Activated T-helper 17 cell treated with anti-CD3 and anti-CD28 coated beads, Interleukin-2, amount 50 U/mL, for 72 hours (primary cell): ENCODE results near the gene CAPG. TPM values are rescaled to one million over a fixed set of nuclear protein-coding genes. Genes with fewer than 3 reads are reported as not detected.
"Not testable (repeated sequence)": the region's sequence is repeated elsewhere in the genome, so short reads cannot be mapped to it uniquely, and the experiment has no call there.

ENCODE experiments used
- ATAC-seq: fragments of 150-1000 bp; cut with Tn5 transposase; replicated peaks from 2 replicates; pipeline ENCODE4 v1.10.0; 2021; ENCODE audit warnings: mild to moderate bottlenecking, moderate library complexity
- H3K27ac Mint-ChIP-seq: one replicate; pipeline ENCODE4 v1.8.0; 2022; ENCODE audit warnings: mixed read lengths
- H3K27me3 Mint-ChIP-seq: one replicate; pipeline ENCODE4 v1.8.0; 2022; ENCODE audit warnings: mixed read lengths
- H3K36me3 Mint-ChIP-seq: one replicate; pipeline ENCODE4 v1.8.0; 2022; ENCODE audit warnings: low read depth, mild to moderate bottlenecking, mixed read lengths
- H3K4me1 Mint-ChIP-seq: one replicate; pipeline ENCODE4 v1.8.0; 2022; ENCODE audit warnings: mixed read lengths
- H3K4me3 Mint-ChIP-seq: one replicate; pipeline ENCODE4 v1.8.0; 2022; ENCODE audit warnings: mild to moderate bottlenecking, mixed read lengths
- H3K9me3 Mint-ChIP-seq: one replicate; pipeline ENCODE4 v1.8.0; 2022; ENCODE audit warnings: mixed read lengths
- total RNA-seq, 2 donors: library from RNA; stranded (reverse); gene quantifications; one replicate each; pipeline ENCODE4 v1.2.3, GENCODE V29; 2022

CAPG gene
- total RNA-seq, 2 donors from 2014 or later: 27.8 to 46.2 TPM

DNA sequence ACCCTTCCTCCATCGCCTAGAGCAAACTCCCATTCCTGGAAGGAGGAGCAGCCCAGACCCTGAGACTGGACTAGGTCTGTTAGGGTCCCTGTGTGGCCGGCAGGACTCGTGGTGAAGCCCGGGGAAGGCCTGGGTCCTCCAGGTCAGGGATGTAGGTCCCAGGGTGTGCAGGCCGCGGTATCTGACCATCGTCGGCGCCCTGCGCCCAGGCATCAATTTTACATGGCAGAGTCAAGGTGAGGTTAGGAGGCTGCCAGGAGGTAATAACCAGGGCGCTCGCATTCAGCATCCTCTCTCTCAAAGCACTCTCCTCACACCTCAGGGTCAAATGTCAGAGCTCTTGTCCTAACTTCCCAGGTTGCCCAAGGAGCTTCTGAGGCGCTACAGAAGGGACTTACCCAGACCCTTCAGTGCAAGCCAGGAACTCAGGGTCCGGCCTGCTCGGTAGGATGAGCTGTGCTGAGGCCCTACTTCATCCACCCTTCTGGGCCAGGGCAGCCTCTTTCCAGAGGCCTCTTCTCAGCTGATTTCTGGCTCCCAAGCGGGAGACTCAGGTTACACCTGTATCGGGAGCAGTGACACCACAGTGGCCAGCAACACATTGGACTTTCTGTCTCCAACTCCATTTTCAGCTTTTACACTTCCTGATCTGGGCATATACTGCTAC, 9.0 kb upstream of the CAPG start:
- Mint-ChIP-seq H3K4me3 (peak overlapping the region; percentile 85), H3K36me3 (no peaks in the 10 kb centered on the region), H3K27ac (peak overlapping the region; percentile 95), H3K4me1 (peaks cover 12% of the 10 kb centered on the region), H3K27me3 (no peaks in the 10 kb centered on the region), H3K9me3 (no peaks in the 10 kb centered on the region)
- no peak for ATAC-seq

DNA sequence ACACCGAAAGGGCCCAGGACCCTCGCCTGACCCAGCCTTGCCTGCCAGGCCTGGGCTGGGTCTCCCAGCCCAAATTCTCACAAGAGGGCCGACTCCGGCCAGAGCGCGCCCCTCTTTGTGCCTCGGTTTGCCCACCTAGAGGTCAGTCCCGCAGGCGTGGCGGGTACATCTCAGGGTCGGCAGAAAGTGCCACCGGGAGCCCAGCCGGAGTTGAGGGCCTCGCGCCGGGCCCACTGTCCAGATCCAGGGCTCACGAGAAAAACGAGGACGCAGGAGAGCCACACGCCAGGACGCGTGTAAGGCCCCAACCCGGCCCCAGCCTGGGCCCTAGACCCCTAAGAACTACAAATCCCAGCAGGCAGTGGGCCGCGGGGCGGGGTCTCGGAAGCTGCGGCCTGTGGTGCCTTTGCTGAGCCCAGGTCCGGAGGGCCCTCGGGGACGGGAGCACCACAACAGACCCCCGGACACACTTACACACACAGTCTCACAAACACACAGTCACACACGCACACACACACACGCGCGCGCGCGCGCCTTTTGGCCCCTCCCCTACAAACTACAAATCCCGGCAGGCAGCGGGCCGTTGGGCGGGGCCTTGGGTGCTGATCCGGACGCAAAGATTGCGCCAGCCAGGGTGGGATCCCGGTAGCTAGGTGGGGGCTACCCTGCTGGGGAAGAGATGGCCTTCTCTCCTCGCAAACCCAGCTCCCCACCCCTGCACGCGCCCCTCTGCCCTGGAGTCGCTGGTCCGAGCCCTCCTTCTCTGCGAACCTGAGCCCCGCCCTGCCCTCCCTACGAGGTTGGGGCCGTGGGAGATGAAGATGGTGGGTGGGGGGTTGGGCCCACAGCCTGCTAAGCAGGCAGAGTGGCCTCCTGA, 8.2 kb upstream of the CAPG start, which contains the start of gene SH2D6:
TSS of gene SH2D6 (plus strand) at position 583 of the 877 bp plus-strand sequence. CDS start 10,752 bp downstream, outside the sequence.
- Mint-ChIP-seq H3K36me3 (no peaks in the 10 kb centered on the region), H3K9me3 (no peaks in the 10 kb centered on the region), H3K27ac (peak within 1 kb of the TSS; percentile 95), H3K4me1 (peaks cover 12% of the 10 kb centered on the region), H3K27me3 (no peaks in the 10 kb centered on the region), H3K4me3 (peak within 1 kb of the TSS; percentile 85)
- ATAC-seq: peak; percentile 87

DNA sequence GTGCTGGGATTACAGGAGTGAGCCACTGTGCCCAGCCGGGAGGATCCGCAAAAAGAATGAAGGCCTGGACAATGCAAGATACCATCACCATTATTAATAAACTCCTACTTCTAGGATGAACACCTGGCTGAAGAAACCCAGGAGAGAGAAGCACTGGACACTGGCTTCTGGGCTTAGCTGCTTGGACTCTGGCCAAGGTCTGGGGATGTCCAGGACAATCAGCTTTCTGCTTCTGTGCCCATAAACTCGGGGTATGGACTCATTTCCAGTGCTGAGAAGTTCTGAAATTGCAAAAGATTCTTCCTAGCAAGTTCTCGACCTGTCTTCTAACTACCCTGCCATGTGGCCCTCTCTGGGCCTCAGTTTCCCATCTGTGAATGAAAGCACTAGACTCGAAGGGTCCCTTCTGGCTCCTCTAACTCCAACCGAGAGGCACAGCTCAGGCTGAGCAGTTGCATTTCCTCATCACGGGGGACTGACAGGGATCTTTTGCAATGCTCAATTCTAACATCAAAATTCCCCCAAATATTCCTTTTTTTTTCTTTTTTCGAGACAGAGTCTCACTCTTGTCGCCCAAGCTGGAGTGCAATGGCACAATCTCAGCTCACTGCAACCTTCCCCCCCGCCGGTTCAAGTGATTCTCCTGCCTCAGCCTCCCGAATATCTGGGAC, 5.9 kb upstream of the CAPG start:
- H3K4me3 Mint-ChIP-seq: no peak overlapping the region
- peak overlapping the region; percentile 24 for H3K27ac Mint-ChIP-seq
- peaks cover 12% of the 10 kb centered on the region for H3K4me1 Mint-ChIP-seq
- no peaks in the 10 kb centered on the region for H3K36me3 Mint-ChIP-seq
- no peaks in the 10 kb centered on the region for H3K27me3 Mint-ChIP-seq
- no peak for ATAC-seq
- no peaks in the 10 kb centered on the region for H3K9me3 Mint-ChIP-seq

DNA sequence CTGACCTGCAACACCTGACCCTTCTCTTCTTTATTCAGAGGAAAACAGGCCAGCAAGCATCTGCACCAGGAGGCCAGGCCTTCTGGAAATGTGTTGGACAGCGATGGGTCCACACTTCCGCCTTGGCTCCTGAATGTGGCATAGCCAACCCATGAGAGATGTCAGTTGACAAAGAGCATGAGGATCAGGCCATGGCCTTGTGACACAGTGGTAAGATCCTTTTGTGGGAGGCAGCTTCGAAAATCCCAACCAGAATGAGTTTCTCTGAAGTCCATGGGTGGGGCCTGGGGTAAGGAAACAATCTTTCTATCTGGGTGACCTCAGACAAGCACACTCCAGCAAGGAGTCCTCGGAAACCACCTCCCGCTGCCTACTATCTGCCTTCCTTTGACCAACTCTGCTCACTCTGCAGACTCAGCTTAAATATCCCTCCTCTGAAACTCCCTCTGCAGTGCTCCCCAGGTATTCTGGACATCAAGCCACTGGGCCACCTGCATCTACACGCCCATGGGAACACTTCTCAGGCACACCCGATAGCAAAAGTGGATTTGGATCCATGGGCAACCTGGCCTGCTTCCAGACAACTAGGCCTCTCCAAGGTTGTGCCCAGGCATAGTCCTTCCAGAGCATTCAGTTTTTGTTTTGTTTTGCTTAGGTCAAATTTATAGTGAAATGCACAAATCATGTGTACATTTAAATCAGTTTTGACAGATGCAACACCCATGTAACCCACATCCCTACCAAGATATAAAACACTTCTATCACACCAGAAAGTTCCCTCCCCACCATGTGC, 4.8 kb upstream of the CAPG start:
- no peak for ATAC-seq
- Mint-ChIP-seq H3K27ac (peak overlapping the region; percentile 24), H3K4me1 (peaks cover 10% of the 10 kb centered on the region), H3K36me3 (no peaks in the 10 kb centered on the region), H3K4me3 (no peak overlapping the region), H3K27me3 (no peaks in the 10 kb centered on the region), H3K9me3 (no peaks in the 10 kb centered on the region)

DNA sequence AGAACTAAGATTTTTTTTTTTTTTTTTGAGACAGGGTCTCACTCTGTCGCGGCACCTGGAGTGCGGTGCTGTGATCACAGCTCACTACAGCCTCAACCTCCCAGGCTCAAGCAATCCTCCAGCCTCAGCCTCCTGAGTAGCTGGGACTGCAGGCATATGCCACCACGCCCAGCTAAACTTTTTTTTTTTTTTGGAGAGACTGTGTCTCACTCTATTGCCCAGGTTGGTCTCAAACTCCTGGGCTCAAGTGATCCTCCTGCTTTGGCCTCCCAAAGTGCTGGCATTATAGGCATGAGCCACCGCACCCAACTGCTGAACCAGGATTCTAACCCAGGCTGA, 4.2 kb upstream of the CAPG start:
- H3K36me3 Mint-ChIP-seq, ATAC-seq, H3K4me3 Mint-ChIP-seq, H3K27ac Mint-ChIP-seq, H3K9me3 Mint-ChIP-seq, H3K27me3 Mint-ChIP-seq: not testable (repeated sequence)
- peaks cover 11% of the 10 kb centered on the region for H3K4me1 Mint-ChIP-seq

DNA sequence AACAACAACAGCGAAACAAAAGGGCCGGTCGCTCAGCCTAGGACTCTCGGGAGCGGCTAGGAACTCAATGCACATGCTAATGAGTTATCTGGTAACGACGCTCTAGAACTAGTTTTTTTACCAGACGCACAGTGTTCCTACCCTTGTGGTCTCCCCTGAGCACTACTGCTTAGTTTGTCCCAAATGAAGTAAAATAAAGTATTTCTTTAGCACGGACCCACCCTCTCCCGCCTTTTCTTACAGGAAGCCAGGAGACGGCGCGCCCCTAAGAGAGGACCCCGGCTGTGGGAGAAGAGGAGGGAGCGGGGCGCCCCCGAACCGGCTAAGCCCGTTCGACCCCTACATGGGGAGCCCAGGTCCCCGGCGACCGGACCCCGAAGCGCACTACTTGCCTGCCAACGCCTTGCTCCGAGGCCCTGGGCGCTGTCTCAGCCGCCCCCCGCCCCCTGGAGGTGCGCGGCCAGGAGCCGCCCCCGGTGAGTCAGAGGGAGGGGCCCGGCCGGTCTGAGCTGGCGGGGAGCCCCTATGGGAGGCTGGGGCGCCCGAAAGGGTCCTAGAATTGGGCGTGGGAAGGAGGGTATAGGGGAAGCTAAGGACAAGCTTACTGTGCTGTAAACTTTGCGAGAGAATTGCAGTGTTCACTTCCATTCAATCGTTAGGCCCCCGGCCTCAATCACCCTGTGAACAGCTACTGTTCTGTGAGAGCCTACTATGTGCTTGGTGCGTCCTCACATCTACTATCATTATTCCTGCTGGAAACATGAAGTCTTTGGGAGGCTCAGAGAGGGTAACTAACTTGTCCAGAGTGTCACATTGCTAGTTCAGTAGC, 3.6 kb upstream of the CAPG start:
- H3K4me3 Mint-ChIP-seq: peak overlapping the region; percentile 35
- H3K9me3 Mint-ChIP-seq: no peaks in the 10 kb centered on the region
- no peak for ATAC-seq
- H3K4me1 Mint-ChIP-seq: peaks cover 14% of the 10 kb centered on the region
- H3K27ac Mint-ChIP-seq: no peak overlapping the region
- no peaks in the 10 kb centered on the region for H3K36me3 Mint-ChIP-seq
- no peaks in the 10 kb centered on the region for H3K27me3 Mint-ChIP-seq

DNA sequence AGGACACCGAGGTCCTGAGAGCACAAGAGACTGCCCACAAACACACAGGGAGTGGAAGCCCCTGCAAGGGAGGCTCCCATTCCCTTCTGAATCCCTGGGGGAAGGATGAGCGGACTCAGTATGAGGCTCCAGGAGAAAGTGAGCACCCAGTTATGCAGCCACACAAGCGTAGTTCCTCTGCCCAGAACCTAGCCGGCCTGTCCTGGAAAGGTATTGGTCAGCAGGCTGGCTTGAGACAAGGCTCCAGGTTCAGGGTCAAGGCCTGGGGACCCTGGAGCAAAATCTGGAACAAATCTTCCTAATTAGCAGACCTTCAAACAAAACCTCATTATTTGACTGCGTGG, 1.2 kb upstream of the CAPG start:
- H3K9me3 Mint-ChIP-seq: no peaks in the 10 kb centered on the region
- peaks cover 26% of the 10 kb centered on the region for H3K4me1 Mint-ChIP-seq
- ATAC-seq: no peak
- no peak overlapping the region for H3K4me3 Mint-ChIP-seq
- H3K36me3 Mint-ChIP-seq: no peaks in the 10 kb centered on the region
- H3K27ac Mint-ChIP-seq: peak overlapping the region; percentile 85
- H3K27me3 Mint-ChIP-seq: no peaks in the 10 kb centered on the region

DNA sequence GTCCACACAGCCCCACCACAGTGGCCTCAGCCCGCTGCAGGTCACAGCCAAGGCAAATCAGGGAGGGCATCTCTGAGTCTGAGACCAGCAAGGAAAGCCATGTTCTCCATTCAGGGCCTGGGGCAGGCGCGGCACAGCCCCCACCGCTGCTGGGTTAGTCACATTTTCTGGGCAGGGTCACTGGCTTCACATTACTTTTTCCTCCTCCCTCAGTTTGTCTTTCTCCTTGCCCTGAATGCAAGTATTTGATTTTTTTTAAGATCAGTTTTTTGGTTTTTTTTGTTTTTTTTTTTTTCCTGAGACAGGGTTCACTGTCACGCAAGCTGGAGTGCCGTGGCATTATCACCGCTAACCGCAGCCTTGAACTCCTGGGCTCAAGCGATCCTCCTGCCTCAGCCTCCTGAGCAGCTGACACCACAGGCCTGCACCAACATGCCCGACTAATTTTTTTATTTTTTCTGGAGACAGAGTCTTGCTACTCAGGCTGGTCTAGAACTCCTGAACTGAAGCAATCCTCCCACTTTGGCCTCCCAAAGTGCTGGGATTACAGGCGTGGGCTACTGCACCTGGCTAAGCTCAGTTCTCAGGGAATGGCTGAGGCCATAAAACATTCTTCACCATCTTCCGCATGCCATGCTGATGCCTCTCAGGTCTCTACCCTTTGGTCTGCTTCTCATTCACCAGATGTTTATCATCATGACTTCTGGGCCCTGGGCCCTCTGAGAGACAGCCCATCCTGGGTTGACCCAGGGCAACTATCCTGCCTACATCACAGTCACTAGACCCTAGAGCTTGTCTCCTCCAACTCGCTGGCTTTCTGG, 628 bp upstream of the CAPG start:
- Mint-ChIP-seq H3K36me3 (no peaks in the 10 kb centered on the region), H3K4me1 (peaks cover 27% of the 10 kb centered on the region), H3K4me3 (peak overlapping the region; percentile 86), H3K9me3 (no peaks in the 10 kb centered on the region), H3K27me3 (no peaks in the 10 kb centered on the region), H3K27ac (peak overlapping the region; percentile 85)
- no peak for ATAC-seq

DNA sequence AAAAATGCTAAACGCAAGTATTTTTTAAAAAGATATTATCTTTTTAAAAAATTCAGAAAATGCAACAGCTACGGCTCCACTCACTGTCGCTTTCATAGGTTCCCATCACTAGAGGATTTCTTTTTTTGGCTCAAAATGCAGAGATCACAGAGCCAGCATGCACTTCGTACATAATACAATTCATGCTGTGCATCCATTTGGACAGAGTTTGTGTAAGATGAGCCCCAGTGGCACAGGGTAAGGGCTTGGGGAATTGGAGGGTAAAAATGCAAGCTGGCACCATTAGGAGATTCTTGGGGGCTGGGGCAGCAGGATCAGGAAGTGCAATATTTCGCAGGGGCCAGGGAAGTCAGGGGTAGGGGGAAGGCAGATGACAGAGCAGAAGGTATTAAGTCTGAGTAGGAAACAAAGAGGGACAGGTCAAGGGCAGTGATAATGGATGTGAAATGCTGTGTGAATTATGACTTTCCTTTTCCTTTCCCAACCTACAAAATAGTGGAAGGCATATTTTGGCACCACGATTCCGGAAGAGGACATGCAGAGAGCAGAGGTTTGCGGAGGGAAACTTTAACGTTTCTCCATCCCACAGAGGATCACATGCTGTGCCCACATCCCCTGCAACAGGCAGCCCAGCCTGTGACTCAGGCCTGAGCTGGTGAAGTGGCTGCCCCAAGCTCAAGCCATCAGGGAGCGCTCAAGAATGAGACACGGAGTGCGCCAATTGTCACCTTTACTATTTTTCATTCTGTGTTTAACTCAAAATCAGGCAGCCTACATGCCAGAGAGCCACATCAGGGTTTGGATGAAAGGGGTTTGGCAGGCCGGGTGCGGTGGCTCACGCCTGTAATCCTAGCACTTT, 4.7 kb downstream of the CAPG start:
- Mint-ChIP-seq H3K36me3 (peaks cover 15% of the 10 kb centered on the region), H3K4me3 (peak overlapping the region; percentile 87), H3K27ac (peak overlapping the region; percentile 92), H3K9me3 (no peaks in the 10 kb centered on the region), H3K4me1 (peaks cover 39% of the 10 kb centered on the region), H3K27me3 (no peaks in the 10 kb centered on the region)
- ATAC-seq: peak; percentile 98

DNA sequence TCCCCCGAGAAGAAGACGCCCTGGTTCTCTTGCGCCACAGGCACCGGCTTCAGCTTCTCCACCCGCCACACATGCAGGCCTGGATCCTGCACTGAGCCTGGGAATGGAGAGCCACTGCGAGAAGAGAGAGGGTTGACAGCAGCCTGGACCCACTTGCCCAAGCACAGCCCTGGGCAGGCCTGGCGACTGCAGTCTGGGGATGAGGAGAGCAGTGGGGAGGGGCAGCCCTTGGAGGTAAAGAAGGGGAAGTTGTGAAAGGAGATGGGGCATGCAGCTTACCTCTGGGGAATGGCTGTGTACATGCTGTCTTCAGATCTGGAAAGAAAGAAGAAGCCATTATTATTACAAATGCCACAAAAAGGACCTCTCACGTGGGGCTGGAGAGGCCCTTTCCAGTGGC, 8.3 kb downstream of the CAPG start:
- peaks cover 36% of the 10 kb centered on the region for H3K36me3 Mint-ChIP-seq

DNA sequence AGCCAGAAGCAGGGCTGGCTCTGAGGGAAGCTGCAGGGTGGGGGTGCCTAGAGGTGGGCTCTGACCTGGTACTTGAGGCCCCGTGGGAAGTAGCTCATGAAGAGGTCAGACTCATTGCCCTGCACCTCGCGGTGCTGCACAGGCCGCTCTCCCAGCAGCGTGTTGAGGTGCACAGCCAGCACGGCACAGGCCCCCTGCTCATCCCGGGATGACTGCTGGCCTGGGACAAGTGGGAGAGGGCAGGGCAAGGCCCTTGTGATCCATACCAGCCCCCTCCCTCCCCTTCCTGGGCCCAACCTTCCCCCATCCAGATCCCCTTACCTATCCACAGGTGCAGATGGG, 8.7 kb downstream of the CAPG start:
- ATAC-seq: no peak

More for the DNA sequence above, 8.3 kb downstream of the CAPG start:
- H3K9me3 Mint-ChIP-seq: no peaks in the 10 kb centered on the region
- H3K27ac Mint-ChIP-seq: no peak overlapping the region
- no peak overlapping the region for H3K4me3 Mint-ChIP-seq
- no peak for ATAC-seq
- H3K4me1 Mint-ChIP-seq: peaks cover 13% of the 10 kb centered on the region
- no peaks in the 10 kb centered on the region for H3K27me3 Mint-ChIP-seq

More for the DNA sequence above, 8.7 kb downstream of the CAPG start:
- Mint-ChIP-seq H3K9me3 (no peaks in the 10 kb centered on the region), H3K4me3 (no peak overlapping the region), H3K27me3 (no peaks in the 10 kb centered on the region), H3K4me1 (peaks cover 13% of the 10 kb centered on the region), H3K36me3 (peaks cover 40% of the 10 kb centered on the region), H3K27ac (no peak overlapping the region)
